ENCODE measurements around the gene ICAM3.
"Not testable (repeated sequence)": the region's sequence is repeated elsewhere in the genome, so short reads cannot be mapped to it uniquely, and the experiment has no call there.

The ICAM3 gene

GRCh38 chr19:10339380-10339960, at the start of gene ICAM3:
ICAM3 (minus strand) TSS chr19:10339624; CDS start chr19:10339614, 10 bp downstream.
- DNase-seq, result no peak

GRCh38 chr19:10388957-10389356, 49.5 kb upstream of the ICAM3 start:
- DNase-seq, result peak in 54 of 56 donors; percentile 8 to 96 (median 64)

- DNase-seq, result no peak
Measured at GRCh38 chr19:10384580-10384979, 45.2 kb upstream of the ICAM3 start.

- DNase-seq, result not testable (repeated sequence)
Measured at GRCh38 chr19:10383223-10383499, 43.7 kb upstream of the ICAM3 start.

- peak; percentile 83 to 100 (median 96) for DNase-seq
Measured at GRCh38 chr19:10380313-10381102, 41.1 kb upstream of the ICAM3 start, which contains the start of gene TYK2. TYK2 (minus strand) TSS chr19:10380572; CDS start chr19:10378406, 2,166 bp downstream.

- DNase-seq, result no peak
Measured at GRCh38 chr19:10379880-10380312, 40.5 kb upstream of the ICAM3 start.

GRCh38 chr19:10378124-10378523, 38.7 kb upstream of the ICAM3 start:
- DNase-seq, result no peak

GRCh38 chr19:10377140-10377640, 37.8 kb upstream of the ICAM3 start:
- DNase-seq, result not testable (repeated sequence)

GRCh38 chr19:10374931-10375330, 35.5 kb upstream of the ICAM3 start:
- DNase-seq, result no peak

GRCh38 chr19:10372690-10373089, 33.3 kb upstream of the ICAM3 start:
- DNase-seq, result peak in 1 of 56 donors; percentile 11

GRCh38 chr19:10368101-10368803, 28.8 kb upstream of the ICAM3 start:
- no peak for DNase-seq

- DNase-seq, result not testable (repeated sequence)
Measured at GRCh38 chr19:10366950-10367512, 27.6 kb upstream of the ICAM3 start.

GRCh38 chr19:10365518-10365917, 26.1 kb upstream of the ICAM3 start:
- no peak for DNase-seq

- DNase-seq, result peak in 44 of 56 donors; percentile 4 to 64 (median 22)
Measured at GRCh38 chr19:10364644-10365043, 25.2 kb upstream of the ICAM3 start.

GRCh38 chr19:10363789-10364281, 24.4 kb upstream of the ICAM3 start:
- no peak for DNase-seq

- DNase-seq, result no peak
Measured at GRCh38 chr19:10362259-10362658, 22.8 kb upstream of the ICAM3 start.

GRCh38 chr19:10361569-10362011, 22.2 kb upstream of the ICAM3 start:
- no peak for DNase-seq

GRCh38 chr19:10356431-10356830, 17.0 kb upstream of the ICAM3 start:
- DNase-seq, result no peak

GRCh38 chr19:10353793-10354391, 14.5 kb upstream of the ICAM3 start:
- peak in 2 of 56 donors; percentile 3 to 36 for DNase-seq

- no peak for DNase-seq
Measured at GRCh38 chr19:10352764-10353671, 13.6 kb upstream of the ICAM3 start.
